HCT116 (cell line): ENCODE data around the gene UCN3. TPM values are rescaled to one million over a fixed set of nuclear protein-coding genes. Genes with fewer than 3 reads are reported as not detected.

Experiments used
- ATAC-seq: fragments of 200-7000 bp; cut with Tn5 transposase; 2 replicates; pipeline ENCODE4 v1.9.1; 2020; ENCODE audit warnings: mild to moderate bottlenecking, moderate library complexity
- BruUV-seq: library from RNA; stranded (reverse); fragments of 400-500 nt; replicated peaks from 2 replicates; lab custom pipeline; 2021; lab: Mats Ljungman, UMichigan
- CTCF ChIA-PET: fragments of 300-600 bp; sonication (Branson Sonifier 250); formaldehyde crosslinking; loops from one replicate; lab custom pipeline; 2021; ENCODE audit warnings: antibody characterized with exemption; lab: Charles Lee
- POLR2A ChIA-PET: fragments of 300-600, 350-600 bp; sonication (Branson Sonifier 250); formaldehyde crosslinking; loops from one replicate; lab custom pipeline; 2021; ENCODE audit warnings: antibody characterized with exemption; lab: Charles Lee
- RAD21 ChIA-PET, 2 experiments: fragments of 300-600 bp; sonication (Branson Sonifier 250); formaldehyde crosslinking; loops; one replicate each; lab custom pipeline; 2023; ENCODE audit warnings: low total read pairs in 2 of 2; ENCODE audit not compliant: uncharacterized antibody in 2 of 2, unreplicated experiment in 2 of 2, low non-redundant PET in 1 of 2; lab: Charles Lee
- DNase-seq: peaks from one replicate; pipeline ENCODE4 v3.0.0-alpha.2; 2010; ENCODE audit warnings: low read depth, low spot score
- H2AFZ ChIP-seq: fragments of 200-600 bp; shearing (Covaris generic), sonication (generic); 2 replicates; pipeline ENCODE4 v1.6.1; 2017; ENCODE audit warnings: low read depth, mixed run types, mixed read lengths, antibody characterized with exemption, low read length; ENCODE audit not compliant: poor library complexity, severe bottlenecking
- H3K27ac ChIP-seq: 2 replicates; pipeline ENCODE4 v1.5.1; 2012; ENCODE audit warnings: low read depth, low read length
- H3K27me3 ChIP-seq: fragments of 200-600 bp; sonication (generic); 2 replicates; pipeline ENCODE4 v1.6.1; 2016; ENCODE audit warnings: mixed run types, low read length, mixed read lengths; ENCODE audit not compliant: insufficient read depth
- H3K36me3 ChIP-seq, 2 experiments: fragments of 200-500 bp in 1 of 2; fragments of 200-600 bp in 1 of 2; sonication (Bioruptor generic) in 1 of 2; sonication (generic) in 1 of 2; 2 replicates each; pipeline versions ENCODE4 v1.5.1 to v1.6.1; 2014 to 2016; ENCODE audit warnings: low read length in 2 of 2, inconsistent platforms in 1 of 2, mixed read lengths in 1 of 2, mixed run types in 1 of 2; ENCODE audit not compliant: insufficient read depth in 2 of 2, control insufficient read depth in 1 of 2
- H3K4me1 ChIP-seq, 2 experiments: fragments of 200-600 bp in 1 of 2; sonication (generic) in 1 of 2; 2 replicates each; pipeline versions ENCODE4 v1.5.1 to v1.6.1; 2012 to 2017; ENCODE audit warnings: low read length in 2 of 2, inconsistent platforms in 1 of 2, mild to moderate bottlenecking in 1 of 2, mixed read lengths in 1 of 2, mixed run types in 1 of 2, moderate library complexity in 1 of 2; ENCODE audit not compliant: insufficient read depth in 2 of 2, control insufficient read depth in 1 of 2
- H3K4me2 ChIP-seq: fragments of 200-600 bp; sonication (generic); 2 replicates; pipeline ENCODE4 v1.6.1; 2017; ENCODE audit warnings: mixed run types, low read length, mixed read lengths
- H3K4me3 ChIP-seq, 2 experiments: fragments of 200-600 bp in 1 of 2; sonication (generic) in 1 of 2; replicated peaks in 1 of 2; 2 replicates each; pipeline ENCODE4 v1.5.1; 2011 to 2016; ENCODE audit warnings: low read length in 2 of 2, control low read depth in 1 of 2, low read depth in 1 of 2, mild to moderate bottlenecking in 1 of 2, mixed read lengths in 1 of 2, mixed run types in 1 of 2
- H3K79me2 ChIP-seq: fragments of 200-600 bp; sonication (generic); 2 replicates; pipeline ENCODE4 v1.6.1; 2017; ENCODE audit warnings: mild to moderate bottlenecking, mixed run types, low read length, moderate library complexity, mixed read lengths; ENCODE audit not compliant: insufficient read depth
- H3K9ac ChIP-seq: fragments of 200-600 bp; sonication (generic); 2 replicates; pipeline ENCODE4 v1.6.1; 2016; ENCODE audit warnings: low read length, mixed read lengths
- H3K9me2 ChIP-seq: fragments of 200-600 bp; sonication (generic), shearing (Covaris generic); 2 replicates; pipeline ENCODE4 v1.6.1; 2017; ENCODE audit warnings: mixed run types, mild to moderate bottlenecking, moderate library complexity; ENCODE audit not compliant: insufficient read depth
- H3K9me3 ChIP-seq, 2 experiments: fragments of 200-500 bp in 1 of 2; fragments of 200-600 bp in 1 of 2; sonication (Bioruptor generic) in 1 of 2; sonication (generic) in 1 of 2; 2 replicates each; pipeline ENCODE4 v1.6.1; 2014 to 2017; ENCODE audit warnings: low read length in 2 of 2, mixed read lengths in 2 of 2, inconsistent platforms in 1 of 2, low read depth in 1 of 2, mild to moderate bottlenecking in 1 of 2, mixed run types in 1 of 2, moderate library complexity in 1 of 2; ENCODE audit not compliant: control insufficient read depth in 1 of 2, insufficient read depth in 1 of 2
- H4K20me1 ChIP-seq: fragments of 200-600 bp; sonication (generic), shearing (Covaris generic); 2 replicates; pipeline ENCODE4 v1.6.1; 2017; ENCODE audit warnings: mixed run types, mild to moderate bottlenecking, moderate library complexity; ENCODE audit not compliant: insufficient read depth
- ATF3 ChIP-seq: IDR thresholded peaks from 2 replicates; pipeline ENCODE4 v1.6.1; 2012
- CBX3 ChIP-seq: IDR thresholded peaks from 2 replicates; pipeline ENCODE4 v1.6.1; 2012; ENCODE audit warnings: low read depth
- CEBPB ChIP-seq: IDR thresholded peaks from 2 replicates; pipeline ENCODE4 v1.6.1; 2012; ENCODE audit warnings: low read depth
- EGR1 ChIP-seq: IDR thresholded peaks from 2 replicates; pipeline ENCODE4 v1.6.1; 2012; ENCODE audit warnings: low read depth
- EZH2phosphoT487 ChIP-seq: fragments of 200-600 bp; IDR thresholded peaks from 2 replicates; pipeline ENCODE4 v1.6.1; 2018; ENCODE audit warnings: antibody characterized with exemption, borderline replicate concordance
- FOSL1 ChIP-seq: IDR thresholded peaks from 2 replicates; pipeline ENCODE4 v1.6.1; 2012; ENCODE audit warnings: low read depth
- POLR2A ChIP-seq: IDR thresholded peaks from 2 replicates; pipeline ENCODE4 v1.7.0; 2011; ENCODE audit warnings: borderline replicate concordance; ENCODE audit not compliant: insufficient read depth, insufficient read length; ENCODE audit errors: extremely low read depth
- POLR2AphosphoS5 ChIP-seq: IDR thresholded peaks from 2 replicates; pipeline ENCODE4 v1.6.1; 2011; ENCODE audit warnings: mild to moderate bottlenecking, low read depth, low read length, moderate library complexity
- SIN3A ChIP-seq: IDR thresholded peaks from 2 replicates; pipeline ENCODE4 v1.6.1; 2012; ENCODE audit warnings: low read depth
- SP1 ChIP-seq: IDR thresholded peaks from 2 replicates; pipeline ENCODE4 v1.6.1; 2012; ENCODE audit warnings: low read depth
- SRF ChIP-seq: IDR thresholded peaks from 2 replicates; pipeline ENCODE4 v1.6.1; 2012; ENCODE audit warnings: low read depth
- TCF7L2 ChIP-seq: IDR thresholded peaks from 2 replicates; pipeline ENCODE4 v1.7.0; 2011; ENCODE audit warnings: borderline replicate concordance, inconsistent platforms; ENCODE audit not compliant: insufficient read depth, insufficient read length; ENCODE audit errors: extremely low read depth
- ZNF274 ChIP-seq: fragments of 200-500 bp; sonication (Bioruptor generic); IDR thresholded peaks from 2 replicates; pipeline ENCODE4 v1.6.1; 2014; ENCODE audit warnings: mild to moderate bottlenecking, low read depth, low read length, inconsistent platforms
- intact Hi-C: fragments of 100-400 bp; cut with micrococcal nuclease; formaldehyde crosslinking; loops from 2 replicates; pipeline ENCODE4 v1.10.0; 2022
- total RNA-seq: library from RNA; stranded (reverse); gene quantifications from one replicate; pipeline ENCODE4 v1.2.1, GENCODE V29; 2021; ENCODE audit not compliant: unreplicated experiment
- TF ChIP-seq, protein P1 (sequence below), 3 experiments: fragments of 200-600 bp in 1 of 3; sonication (generic) in 1 of 3; IDR thresholded peaks in 2 of 3; conservative IDR thresholded peaks in 1 of 3; 2 replicates each; pipeline ENCODE4 v1.5.1; 2012 to 2017; ENCODE audit warnings: low read depth in 2 of 3, low read length in 2 of 3, antibody characterized with exemption in 1 of 3, borderline replicate concordance in 1 of 3, control low read depth in 1 of 3, mild to moderate bottlenecking in 1 of 3, mixed read lengths in 1 of 3, mixed run types in 1 of 3, moderate library complexity in 1 of 3; ENCODE audit not compliant: insufficient read depth in 1 of 3

Gene UCN3
- total RNA-seq, 1 experiment from 2014 or later, result not detected

- CTCF ChIA-PET, result no interaction called here
- intact Hi-C loops, result no loop called here
- no peak overlapping the region for H3K27ac ChIP-seq
Observed at GRCh38 chr10:5344746-5345145, 20.0 kb upstream of the UCN3 start.

More at GRCh38 chr10:5344746-5345145, 20.0 kb upstream of the UCN3 start:
- ChIA-PET RAD21 (no interaction called here), POLR2A (no interaction called here)
- Histone ChIP-seq H3K36me3 (no peaks in the 10 kb centered on the region), H4K20me1 (no peaks in the 10 kb centered on the region; the same call in 1 of the 2 replicates), H3K9ac (no peak overlapping the region), H3K4me2 (no peak overlapping the region), H3K9me2 (no peaks in the 10 kb centered on the region), H3K4me1 (no peaks in the 10 kb centered on the region), H3K4me3 (no peak overlapping the region), H2AFZ (no peak overlapping the region), H3K27me3 (no peaks in the 10 kb centered on the region), H3K79me2 (no peaks in the 10 kb centered on the region), H3K9me3 (no peaks in the 10 kb centered on the region)
- TF ChIP-seq TCF7L2 (no peak), POLR2A (no peak), ATF3 (no peak), CBX3 (no peak), EGR1 (no peak), SRF (no peak), POLR2AphosphoS5 (no peak), FOSL1 (no peak), SP1 (no peak), CEBPB (no peak), EZH2phosphoT487 (no peak), ZNF274 (no peak), SIN3A (no peak)
- TF ChIP-seq, protein P1, sequence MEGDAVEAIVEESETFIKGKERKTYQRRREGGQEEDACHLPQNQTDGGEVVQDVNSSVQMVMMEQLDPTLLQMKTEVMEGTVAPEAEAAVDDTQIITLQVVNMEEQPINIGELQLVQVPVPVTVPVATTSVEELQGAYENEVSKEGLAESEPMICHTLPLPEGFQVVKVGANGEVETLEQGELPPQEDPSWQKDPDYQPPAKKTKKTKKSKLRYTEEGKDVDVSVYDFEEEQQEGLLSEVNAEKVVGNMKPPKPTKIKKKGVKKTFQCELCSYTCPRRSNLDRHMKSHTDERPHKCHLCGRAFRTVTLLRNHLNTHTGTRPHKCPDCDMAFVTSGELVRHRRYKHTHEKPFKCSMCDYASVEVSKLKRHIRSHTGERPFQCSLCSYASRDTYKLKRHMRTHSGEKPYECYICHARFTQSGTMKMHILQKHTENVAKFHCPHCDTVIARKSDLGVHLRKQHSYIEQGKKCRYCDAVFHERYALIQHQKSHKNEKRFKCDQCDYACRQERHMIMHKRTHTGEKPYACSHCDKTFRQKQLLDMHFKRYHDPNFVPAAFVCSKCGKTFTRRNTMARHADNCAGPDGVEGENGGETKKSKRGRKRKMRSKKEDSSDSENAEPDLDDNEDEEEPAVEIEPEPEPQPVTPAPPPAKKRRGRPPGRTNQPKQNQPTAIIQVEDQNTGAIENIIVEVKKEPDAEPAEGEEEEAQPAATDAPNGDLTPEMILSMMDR (IDR thresholded peaks at IDR 0.05 in 2 of 3, conservative IDR thresholded peaks at IDR 0.05 in 1 of 3; ENCODE audit: borderline replicate concordance in 1 of 3, insufficient read depth in 1 of 3, low read depth in 2 of 3, low read length in 2 of 3), result no peak
- no peak for ATAC-seq
- no peak for DNase-seq
- no TSS peak for BruUV-seq
